ENCODE results near the gene ARMC8.

GRCh38 chr3:138230525-138230924 is 43.4 kb downstream of the ARMC8 start:
- TF ChIP-seq CTCF (IDR thresholded peaks at IDR 0.05), result no peak
- no peak for TF ChIP-seq POLR2A (IDR thresholded peaks at IDR 0.05)
